DLD1 (cell line): Measurements from ENCODE around the gene RNF135.
"Not testable (repeated sequence)": the region's sequence is repeated elsewhere in the genome, so short reads cannot be mapped to it uniquely, and the experiment has no call there.

ENCODE experiments used
- in situ Hi-C: cut with HindIII; loops from 2 replicates; pipeline ENCODE4 v1.10.0; 2017; ENCODE audit warnings: low sequenced_read_pairs

The RNF135 gene, protein sequence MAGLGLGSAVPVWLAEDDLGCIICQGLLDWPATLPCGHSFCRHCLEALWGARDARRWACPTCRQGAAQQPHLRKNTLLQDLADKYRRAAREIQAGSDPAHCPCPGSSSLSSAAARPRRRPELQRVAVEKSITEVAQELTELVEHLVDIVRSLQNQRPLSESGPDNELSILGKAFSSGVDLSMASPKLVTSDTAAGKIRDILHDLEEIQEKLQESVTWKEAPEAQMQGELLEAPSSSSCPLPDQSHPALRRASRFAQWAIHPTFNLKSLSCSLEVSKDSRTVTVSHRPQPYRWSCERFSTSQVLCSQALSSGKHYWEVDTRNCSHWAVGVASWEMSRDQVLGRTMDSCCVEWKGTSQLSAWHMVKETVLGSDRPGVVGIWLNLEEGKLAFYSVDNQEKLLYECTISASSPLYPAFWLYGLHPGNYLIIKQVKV

DNA sequence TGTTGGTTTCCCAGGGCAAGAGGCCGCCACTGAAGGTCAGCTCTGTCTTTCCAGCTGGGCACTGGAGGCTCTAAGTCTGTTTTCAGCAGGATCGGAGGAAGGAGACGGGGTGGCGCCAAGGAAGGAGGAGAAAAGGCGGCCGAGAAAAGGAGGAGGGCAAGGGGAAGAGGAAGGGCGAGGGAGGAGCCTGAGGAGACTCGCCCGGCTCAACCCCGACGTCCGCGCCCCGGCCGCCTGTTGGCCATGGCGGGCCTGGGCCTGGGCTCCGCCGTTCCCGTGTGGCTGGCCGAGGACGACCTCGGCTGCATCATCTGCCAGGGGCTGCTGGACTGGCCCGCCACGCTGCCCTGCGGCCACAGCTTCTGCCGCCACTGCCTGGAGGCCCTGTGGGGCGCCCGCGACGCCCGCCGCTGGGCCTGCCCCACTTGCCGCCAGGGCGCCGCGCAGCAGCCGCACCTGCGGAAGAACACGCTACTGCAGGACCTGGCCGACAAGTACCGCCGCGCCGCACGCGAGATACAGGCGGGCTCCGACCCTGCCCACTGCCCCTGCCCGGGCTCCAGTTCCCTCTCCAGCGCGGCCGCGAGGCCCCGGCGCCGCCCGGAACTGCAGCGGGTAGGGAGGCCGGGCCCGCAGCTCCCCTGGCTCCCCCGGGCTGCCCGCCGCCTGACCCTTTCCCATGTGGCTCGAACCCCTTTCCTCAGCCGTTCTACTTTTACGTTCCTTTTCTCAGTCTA, at the start of gene RNF135:
Gene RNF135, plus strand, starts transcription at position 209 of the 737 bp plus-strand sequence. Its CDS starts 35 bp downstream, at position 244.
- in situ Hi-C loops, result no loop called here

DNA sequence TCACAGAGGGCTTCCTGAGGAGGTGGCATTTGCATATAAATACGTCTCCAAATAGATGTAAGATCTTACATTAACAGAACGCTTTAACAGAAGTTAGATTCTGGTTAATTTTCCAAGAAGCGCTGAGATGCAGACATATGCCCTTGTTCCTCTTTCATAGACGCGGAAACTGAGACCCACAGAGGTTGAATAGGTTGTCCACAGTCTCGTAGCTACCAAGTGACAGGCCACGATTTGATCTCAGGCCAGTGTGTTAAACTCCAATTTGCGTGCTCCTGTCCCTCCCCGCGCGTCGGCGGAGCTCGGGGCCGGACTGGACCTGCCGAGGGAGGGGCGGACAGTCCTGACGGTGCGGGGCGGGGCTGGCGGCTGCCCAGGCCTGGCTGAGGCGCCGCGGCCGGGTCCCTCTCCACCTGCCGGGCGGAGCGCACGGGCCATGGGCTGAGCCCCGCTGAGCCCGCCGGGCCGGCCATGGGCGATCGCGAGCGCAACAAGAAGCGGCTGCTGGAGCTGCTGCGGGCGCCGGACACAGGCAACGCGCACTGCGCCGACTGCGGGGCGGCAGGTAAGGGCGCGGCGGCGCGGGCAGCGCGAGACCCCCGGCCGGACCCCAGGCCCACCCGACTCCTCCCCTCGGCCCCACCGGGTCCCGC, 49.2 kb upstream of the RNF135 start, which contains the start of gene ADAP2:
Gene ADAP2, plus strand, starts transcription at position 402 of the 653 bp plus-strand sequence. Its CDS starts 70 bp downstream, at position 472.
- in situ Hi-C loops, result no loop called here

DNA sequence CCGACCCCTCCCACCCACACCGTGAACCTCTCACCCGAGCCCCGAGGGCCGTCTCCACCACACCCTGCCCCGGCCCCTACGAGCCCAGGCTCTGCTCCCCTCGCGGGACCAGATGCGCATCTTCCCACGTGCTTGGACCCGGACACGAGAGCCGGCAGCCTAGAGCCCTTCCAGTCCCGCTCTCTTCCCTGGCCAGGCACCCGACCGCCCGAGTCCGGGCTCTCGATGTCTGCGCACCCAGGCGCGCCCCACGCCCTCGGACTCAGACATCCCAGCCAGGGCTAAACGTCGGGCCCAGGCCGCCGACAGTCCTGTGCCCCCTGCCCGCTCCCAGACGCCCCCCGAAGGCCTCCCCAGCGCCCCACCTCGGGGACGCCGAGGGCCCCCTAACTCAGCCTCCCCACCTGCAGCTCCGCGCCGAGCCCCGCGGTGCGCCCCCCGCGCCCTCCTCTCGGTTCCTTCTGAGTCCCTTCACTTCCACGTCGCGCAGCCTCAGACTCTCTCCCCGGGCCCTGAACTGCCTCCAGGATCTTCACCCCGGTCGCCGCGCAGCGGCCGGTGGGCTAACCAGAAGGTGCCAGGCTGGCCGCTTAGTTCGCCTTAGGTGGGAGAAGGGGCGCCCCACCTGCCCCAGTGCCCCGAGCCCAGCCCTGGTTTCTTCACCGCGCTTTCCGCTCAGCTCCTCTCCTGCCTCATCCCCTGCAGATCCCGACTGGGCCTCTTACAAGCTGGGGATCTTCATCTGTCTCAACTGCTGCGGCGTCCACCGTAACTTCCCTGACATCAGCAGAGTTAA, 48.4 kb upstream of the RNF135 start:
- in situ Hi-C loops, result no loop called here

DNA sequence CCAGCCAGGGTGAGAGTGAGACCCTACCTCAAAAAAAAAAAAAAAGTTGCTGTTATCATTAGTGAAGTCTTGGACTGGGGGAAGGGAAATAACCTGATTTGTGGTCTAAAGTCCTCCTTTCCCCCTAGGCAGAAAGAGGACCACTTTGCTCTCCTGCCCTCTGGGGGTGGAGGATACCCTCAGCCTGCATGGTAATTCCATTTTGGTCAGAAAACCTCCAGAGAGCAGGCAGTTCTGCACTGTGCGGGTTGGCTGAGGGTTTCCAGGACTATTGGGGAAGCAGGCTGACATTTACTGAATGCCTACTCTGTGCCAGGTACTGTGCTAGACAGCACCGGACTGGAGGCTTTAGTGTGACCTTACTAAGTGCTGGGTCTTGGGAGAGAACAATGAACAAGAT, 46.5 kb upstream of the RNF135 start:
- in situ Hi-C loops, result no loop called here

DNA sequence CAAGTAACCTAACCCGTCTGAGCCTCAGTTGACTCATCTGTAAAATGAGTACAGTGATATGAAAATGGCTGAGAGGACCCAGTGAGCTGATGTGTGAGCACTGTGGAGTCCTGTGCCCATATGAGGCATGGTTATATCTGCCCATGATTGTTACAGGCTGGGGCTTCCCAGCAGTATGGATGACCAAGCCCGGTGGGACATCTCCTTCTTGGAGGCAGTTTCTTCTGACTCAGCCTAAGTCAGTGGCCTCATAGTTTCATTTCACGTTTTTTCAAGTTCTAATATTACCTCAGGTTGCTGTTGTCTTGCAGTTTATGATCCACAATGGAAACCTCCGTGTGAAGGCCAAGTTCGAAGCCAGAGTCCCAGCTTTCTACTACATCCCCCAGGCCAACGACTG, 44.3 kb upstream of the RNF135 start:
- in situ Hi-C loops, result no loop called here

DNA sequence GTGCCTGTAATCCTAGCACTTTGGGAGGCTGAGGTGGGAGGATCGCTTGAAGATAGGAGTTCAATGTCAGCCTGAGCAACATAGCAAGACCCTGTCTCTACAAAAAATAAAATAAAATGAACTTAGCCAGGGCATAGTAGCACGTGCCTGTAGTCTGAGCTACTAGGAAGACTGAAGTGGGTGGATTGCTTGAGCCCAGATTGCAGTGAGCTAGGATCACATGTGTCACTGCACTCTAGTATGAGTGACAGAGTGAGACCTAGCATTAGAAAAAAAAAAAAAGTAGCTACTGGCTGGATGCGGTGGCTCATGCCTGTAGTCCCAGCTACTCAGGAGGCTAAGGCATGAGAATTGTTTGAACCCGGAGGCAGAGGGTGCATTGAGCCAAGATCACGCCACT, 43.1 kb upstream of the RNF135 start:
- in situ Hi-C loops, result no loop called here

DNA sequence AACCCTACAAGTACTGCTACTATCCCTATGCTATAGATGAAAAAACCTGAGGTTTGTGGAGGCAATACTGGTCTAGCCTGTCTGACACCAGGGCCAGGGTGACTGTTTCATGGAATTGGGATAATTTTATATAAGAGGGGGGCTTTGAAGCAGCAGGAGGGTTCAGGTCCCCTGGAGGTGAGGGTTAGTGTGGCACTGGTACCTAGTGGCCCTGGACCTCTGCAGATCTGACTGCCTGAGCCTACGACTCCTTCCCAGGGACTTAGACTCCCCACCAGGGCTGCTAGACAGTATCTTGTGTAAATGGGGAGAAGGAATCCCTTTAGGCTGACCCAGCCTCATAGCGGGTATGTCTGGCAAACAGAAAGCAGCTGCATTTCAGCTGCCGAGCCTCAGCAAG, 42.3 kb upstream of the RNF135 start:
- in situ Hi-C loops, result no loop called here

DNA sequence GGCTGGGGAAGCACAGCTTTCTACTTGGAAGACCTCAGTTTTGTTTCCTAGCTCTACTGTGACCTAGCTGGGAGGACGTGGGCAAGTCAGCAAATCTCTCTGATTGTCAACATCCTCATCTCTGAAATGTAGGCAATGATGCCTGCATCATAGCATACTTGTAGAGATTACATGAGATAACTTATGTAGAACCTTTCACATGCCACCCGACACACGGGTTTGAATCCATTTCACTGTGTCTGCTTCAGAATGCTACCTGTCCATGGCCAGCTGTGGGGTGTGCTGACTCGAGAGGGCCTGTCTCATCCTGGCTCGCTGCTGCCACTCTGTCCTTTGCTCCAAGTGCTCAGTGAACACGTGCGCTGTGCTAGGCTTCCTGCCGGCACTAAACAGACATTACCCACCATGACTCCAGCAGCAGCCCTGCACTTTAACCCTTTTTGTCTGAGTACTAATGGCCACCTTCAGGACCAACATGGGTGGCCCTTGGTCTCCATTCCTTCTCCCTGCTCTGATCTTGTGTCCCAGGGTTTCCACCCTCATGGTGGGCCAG, 41.7 kb upstream of the RNF135 start:
- in situ Hi-C loops, result no loop called here

DNA sequence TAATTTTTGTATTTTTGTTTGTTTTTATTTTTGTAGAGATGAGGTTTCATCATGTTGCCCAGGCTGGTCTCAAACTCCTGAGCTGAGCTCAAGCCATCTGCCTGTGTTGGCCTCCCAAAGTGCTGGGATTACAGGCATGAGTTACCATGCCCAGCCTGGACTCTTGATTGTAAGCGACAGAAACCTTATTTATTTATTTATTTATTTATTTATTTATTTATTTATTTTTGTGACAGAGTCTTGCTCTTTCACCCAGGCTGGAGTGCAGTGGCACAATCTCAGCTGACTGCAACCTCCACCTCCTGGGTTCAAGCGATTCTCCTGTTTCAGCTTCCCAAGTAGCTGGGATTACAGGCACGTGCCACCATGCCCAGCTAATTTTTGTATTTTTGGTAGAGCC, 41.0 kb upstream of the RNF135 start:
- in situ Hi-C loops, result not testable (repeated sequence)

DNA sequence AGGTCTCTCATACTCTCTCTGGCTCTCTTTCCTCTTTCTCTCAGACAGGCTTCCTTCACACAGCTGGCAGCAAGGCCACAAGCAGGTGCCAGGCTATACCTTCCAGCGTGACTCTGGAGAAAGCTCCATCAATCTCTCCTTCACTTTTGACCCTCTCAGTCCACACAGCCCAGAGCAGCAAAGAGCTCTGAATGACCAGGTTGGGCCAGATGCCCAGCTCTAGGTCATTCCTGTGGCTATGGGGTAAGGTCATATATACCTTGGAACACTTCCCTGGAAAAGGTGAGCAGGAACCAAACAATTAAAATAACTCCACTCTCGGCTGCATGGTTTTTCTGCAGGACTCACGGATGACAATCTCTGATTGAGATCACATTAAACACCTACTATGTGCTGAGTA, 40.3 kb upstream of the RNF135 start:
- in situ Hi-C loops, result no loop called here

DNA sequence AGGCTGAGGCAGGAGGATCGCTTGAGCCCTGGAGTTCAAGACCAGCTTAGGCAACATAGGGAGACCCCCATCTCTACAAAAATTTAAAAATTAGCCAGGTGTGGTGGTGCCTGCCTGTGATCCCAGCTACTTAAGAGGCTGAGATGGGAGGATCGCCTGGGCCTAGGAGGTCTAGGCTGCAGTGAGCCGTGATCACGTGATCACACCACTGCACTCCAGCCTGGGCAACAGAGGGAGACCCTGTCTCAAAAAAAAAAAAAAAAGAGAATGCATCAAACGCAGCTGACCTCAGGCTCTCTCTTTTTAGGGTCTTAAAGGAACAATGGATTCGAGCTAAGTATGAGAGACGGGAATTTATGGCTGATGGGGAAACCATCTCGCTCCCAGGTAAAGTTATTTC, 39.3 kb upstream of the RNF135 start:
- in situ Hi-C loops, result not testable (repeated sequence)

DNA sequence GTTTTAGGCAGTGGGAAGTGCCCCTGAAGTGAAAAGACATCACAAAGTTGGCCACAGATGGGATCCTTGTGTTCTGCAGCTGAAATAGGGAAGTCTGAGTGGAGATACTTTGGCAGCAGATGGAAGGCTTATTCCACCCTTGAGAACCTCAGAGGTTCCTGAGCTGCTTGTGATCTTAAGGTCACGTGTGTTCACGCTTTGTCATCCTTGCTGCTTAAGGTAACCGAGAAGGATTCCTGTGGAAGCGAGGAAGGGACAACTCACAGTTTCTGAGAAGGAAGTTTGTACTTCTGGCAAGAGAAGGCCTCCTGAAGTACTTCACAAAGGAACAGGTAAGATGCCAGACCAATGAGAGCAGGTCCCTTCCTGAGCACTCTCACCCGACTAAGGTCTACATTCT, 36.9 kb upstream of the RNF135 start:
- in situ Hi-C loops, result no loop called here

DNA sequence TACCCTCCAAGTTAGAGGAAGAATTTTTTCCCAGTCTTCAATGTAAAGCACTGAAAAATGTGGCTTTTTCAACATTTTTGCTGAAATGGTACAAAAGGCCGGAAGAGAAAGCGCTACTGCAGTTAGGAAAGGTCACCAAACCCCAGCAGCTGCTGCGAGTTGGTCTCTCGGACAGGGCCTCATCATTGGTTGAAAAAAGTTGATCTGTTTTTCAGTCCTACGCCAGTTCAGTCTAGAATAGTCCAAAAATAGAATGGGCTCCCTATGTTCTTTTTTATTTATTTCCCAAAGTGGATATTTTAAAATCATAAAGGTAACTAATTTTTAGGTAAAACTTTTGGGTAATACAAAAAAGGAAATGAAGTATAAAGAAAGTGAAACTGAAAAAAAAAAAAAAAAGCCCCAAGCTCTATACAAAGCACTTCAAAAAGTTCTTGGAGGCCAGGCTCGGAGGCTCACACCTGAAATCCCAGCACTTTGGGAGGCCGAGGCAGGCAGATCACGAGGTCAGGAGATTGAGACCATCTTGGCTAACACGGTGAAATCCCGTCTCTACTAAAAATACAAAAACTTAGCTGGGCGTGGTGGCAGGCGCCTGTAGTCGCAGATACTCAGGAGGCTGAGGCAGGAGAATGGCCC, 31.7 kb upstream of the RNF135 start:
- in situ Hi-C loops, result no loop called here

DNA sequence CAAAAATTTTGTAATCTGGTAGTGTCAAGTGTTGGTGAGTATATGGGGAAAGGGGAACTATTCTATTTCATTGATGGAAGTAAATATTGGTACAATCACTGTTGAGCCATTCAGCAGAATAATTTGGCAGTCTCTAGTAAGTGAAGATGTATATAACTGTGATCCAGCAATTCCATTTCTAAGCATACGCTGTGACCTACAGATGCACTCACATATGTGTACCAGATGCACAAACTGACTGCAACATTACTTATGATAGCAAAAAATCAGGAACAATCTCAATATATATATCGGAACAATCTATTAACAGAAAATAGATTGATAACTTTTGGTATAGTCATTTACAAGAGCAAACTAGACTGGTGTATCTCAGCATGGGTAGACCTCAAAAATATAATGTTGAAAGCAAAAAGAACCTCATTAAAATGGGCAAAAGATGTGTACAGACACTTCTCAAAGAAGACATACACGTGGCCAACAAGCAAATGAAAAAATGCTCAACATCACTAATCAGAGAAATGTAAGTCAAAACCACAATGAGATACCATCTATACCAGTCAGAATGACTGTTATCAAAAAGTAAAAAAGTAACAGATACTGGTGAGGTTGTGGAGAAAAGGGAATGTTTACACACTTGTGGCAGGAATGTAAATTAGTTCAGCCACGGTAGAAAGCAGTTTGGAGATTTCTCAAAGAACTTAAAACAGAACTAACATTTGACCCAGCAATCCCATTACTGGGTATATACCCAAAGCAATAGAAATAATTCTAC, 28.3 kb upstream of the RNF135 start:
- in situ Hi-C loops, result no loop called here

DNA sequence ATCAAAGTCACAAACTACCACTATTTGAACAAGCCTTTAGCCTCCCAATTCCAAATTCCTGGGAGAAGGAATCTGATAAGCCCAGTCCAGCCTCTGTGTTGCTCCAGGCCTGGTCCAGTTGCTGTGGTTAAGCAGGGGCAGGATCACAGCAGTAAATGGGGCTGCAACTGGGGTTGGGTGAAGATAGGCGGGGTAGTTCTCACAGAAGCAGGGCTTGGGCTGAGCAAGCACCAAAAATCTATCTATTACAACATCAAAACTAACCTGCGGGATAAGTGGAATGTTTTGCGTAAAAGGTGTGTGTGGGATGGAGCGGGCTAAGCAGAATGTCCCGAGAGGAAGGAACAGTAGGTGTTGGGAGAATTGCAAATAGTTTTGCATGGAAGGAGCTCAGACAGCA, 23.0 kb upstream of the RNF135 start:
- in situ Hi-C loops, result no loop called here

DNA sequence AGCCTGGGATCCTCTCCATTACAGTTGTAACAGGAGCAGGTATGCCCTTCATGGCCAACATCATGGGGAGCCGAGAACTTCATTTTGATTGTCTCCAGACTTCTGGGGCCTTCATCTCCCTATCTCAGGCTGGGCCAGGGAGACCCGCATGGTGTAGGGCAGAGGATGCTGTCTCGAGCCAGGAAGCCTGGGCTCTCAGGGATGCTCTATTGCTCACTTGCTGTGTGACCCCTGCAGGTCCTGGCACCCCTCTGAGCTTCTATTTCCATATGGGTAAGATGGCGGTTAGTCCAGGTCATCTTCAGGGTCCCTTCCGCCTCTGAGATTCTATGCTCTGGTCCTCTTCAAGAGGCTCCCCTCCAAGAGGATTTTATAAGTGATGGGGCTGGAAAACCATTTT, 20.6 kb upstream of the RNF135 start:
- in situ Hi-C loops, result no loop called here

DNA sequence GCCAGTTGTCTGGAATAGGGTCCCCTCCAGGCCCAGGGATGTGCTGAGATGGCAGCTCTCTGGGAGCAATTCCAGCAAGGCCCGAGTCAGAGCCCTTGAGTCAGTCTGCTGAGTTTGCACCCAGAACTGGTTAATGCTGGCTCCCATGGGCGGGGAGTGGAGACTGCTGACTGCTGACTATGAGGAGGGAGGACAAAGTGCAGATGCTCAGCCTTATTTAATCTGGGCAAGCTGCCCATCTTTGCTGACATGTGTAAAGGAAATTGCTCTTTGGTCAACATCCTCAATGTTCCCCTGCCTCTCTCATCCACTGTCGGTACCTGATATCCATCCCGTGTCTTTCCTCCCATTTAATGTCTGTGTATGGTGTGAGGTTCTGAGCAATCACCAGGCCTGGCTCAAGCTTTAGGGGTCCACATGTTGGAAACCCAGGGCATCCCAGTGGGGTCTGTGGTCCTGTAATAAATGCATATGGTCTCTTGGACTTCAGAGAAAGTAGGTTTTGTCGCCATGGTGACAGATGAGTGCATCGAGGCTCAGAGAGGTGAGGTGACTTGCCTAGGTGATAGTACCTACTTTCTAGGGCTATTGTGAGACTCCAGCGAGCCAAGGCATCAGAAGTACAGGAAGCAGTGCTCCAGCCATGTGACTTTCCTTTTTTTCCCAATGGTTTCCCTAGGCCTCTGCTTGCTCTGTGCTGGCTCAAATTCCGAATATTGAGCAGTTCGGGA, 20.0 kb upstream of the RNF135 start:
- in situ Hi-C loops, result no loop called here

DNA sequence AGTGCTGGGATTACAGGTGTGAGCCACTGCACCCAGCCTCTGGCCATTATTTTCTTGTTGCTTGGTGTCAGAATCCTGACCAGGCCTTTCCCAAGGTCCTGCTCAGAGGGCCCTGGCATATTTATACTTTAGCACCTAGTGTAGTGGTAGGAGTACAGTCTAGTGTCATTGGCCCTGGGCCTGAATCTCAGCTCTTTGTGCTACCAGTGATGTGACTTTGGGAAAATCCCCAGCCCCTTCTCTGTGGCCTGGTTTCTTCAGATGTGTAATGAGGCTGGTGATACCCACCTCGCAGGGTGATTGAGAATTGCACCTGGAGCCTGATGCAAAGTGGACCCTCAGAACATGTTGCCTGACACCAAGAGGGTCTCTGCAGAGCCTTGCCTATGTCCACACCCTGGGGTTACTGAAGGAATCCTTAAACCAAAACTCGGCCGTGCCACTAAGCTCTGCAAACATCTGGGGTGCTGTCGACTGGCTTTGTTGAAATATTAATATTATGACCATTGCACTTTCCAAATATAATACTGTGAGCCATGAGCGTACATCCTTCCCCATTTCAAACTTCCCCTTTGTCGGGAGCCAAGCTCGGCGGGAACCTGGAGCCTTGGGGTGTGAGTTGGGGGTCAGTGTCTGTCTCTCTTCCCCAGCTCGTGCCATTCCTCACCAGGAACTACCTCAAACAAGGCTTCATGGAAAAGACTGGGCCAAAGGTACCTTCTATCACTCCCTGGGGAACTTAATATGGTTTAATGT, 18.0 kb upstream of the RNF135 start:
- in situ Hi-C loops, result no loop called here
